GM12872 (cell line): ENCODE data around the gene ARL8B.

Source experiments
- CTCF ChIP-seq: IDR thresholded peaks from 3 replicates; pipeline ENCODE4 v1.5.1; 2011; ENCODE audit warnings: low read depth, mild to moderate bottlenecking, low read length, moderate library complexity; ENCODE audit not compliant: insufficient read depth

The ARL8B gene

GRCh38 chr3:5098346-5098745 lies 23.7 kb upstream of the ARL8B start:
- no peak for TF ChIP-seq CTCF

GRCh38 chr3:5102532-5102931 lies 19.6 kb upstream of the ARL8B start:
- TF ChIP-seq CTCF = no peak

GRCh38 chr3:5103743-5104142 lies 18.3 kb upstream of the ARL8B start:
- no peak for TF ChIP-seq CTCF

DNA sequence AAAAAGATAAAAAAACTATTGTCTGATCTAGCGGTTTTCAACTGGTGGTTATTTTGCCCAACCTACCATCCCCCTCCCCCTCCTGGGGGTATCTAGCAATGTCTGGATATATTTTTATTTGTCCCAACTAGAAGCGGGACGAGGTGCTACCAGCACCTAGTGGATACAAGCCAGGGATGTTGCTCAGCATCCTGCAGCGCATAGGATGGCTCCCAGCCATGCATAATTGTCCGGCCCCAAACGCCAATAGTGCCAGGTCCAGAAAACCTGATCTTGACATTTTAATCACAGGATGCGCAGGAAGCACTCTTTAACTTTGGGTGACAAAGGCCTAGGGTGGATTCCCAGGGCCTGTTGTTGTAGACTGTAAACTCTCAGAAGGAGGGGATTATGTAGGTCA lies 17.0 kb upstream of the ARL8B start:
- no peak for TF ChIP-seq CTCF

DNA sequence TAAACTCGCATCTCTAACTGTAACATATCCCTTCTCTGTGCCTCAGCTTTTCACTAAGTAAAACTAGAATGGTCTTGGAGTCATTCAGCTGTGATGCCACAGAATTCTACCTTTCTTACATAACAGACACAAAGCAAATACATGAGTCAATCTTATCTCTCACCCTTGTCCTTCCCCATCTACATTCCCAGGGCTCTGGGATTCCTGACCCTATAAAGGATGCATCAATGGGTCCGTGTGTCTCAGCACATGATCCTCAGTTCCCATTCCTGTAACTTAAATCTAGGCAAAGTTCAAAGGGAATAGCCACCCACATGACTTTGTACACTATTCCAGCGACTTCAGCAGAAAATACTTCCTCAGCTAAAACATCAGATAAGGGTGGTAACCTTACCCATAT lies 11.8 kb upstream of the ARL8B start:
- TF ChIP-seq CTCF = no peak

- TF ChIP-seq CTCF = no peak
Observed at GRCh38 chr3:5112043-5112442, 10.0 kb upstream of the ARL8B start.

GRCh38 chr3:5115506-5116162 lies 6.5 kb upstream of the ARL8B start:
- no peak for TF ChIP-seq CTCF

DNA sequence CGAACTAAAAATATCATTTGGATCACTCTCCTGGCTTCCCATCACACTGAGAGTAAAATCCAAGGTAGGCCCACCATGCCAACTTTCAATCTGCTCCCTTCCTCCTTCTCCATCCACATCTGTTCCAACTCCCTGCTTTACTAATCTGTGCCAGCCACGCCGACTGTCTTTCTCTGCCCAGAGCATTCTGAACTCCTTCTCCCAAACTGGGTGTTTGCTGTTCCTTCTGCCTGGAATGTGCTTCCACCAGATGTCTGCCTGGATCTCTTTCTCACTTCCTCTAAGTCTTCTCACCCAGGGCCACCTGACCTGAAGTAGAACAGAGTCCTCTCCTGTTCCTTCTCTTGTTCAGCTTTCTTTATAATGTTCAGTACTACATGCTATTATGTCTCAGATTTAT lies 5.6 kb upstream of the ARL8B start:
- no peak for TF ChIP-seq CTCF
